ENCODE data around the gene CEBPB.
"Not testable (repeated sequence)": the region's sequence is repeated elsewhere in the genome, so short reads cannot be mapped to it uniquely, and the experiment has no call there.

DNA sequence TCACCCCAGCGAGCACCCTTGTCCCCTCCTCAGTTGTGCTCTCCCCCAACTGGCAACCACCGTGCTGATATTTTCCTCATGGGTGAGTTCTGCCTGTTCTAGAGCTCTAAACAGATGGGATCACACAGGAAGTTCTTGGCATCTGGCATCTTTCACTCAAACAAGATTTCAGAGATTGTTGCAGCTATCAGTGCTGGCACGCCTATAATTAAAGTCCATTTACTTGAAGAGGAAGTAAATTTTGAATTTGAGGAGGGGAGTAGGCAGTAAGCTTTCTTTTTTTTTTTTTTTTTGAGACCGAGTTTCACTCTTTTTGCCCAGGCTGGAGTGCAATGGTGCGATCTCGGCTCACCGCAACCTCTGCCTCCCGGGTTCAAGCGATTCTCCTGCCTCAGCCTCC is 12.0 kb upstream of the CEBPB start:
- not testable (repeated sequence) for TF ChIP-seq CTCF, POLR2A (IDR thresholded peaks at IDR 0.05)
